GM23338 (cell line): ENCODE data around the gene ALB. TPM values are rescaled to one million over a fixed set of nuclear protein-coding genes. Genes with fewer than 3 reads are reported as not detected.

ENCODE experiments used
- ATAC-seq: fragments of 200-7000 bp; cut with Tn5 transposase; 3 replicates; pipeline ENCODE4 v1.9.1; 2020
- DNase-seq: peaks from one replicate; pipeline ENCODE4 v3.0.0-alpha.2; 2015; ENCODE audit warnings: low spot score
- H2AFZ ChIP-seq: fragments of 200-600 bp; sonication (generic); 2 replicates; pipeline ENCODE4 v1.8.0; 2016; ENCODE audit warnings: antibody characterized with exemption, mild to moderate bottlenecking, moderate library complexity
- H3F3A ChIP-seq: fragments of 200-600 bp; sonication (generic); replicated peaks from 2 replicates; pipeline ENCODE4 v1.8.0; 2017; ENCODE audit warnings: antibody characterized with exemption, mixed run types, low read depth
- H3K27ac ChIP-seq: fragments of 200-600 bp; sonication (generic); 2 replicates; pipeline ENCODE4 v1.6.1; 2016; ENCODE audit warnings: low read depth
- H3K27me3 ChIP-seq: fragments of 200-600 bp; sonication (generic); 2 replicates; pipeline ENCODE4 v1.8.0; 2016; ENCODE audit warnings: mild to moderate bottlenecking, mixed run types, moderate library complexity; ENCODE audit not compliant: insufficient read depth
- H3K36me3 ChIP-seq: fragments of 200-600 bp; sonication (generic); 2 replicates; pipeline ENCODE4 v1.8.0; 2016; ENCODE audit warnings: mild to moderate bottlenecking; ENCODE audit not compliant: insufficient read depth
- H3K4me1 ChIP-seq: fragments of 200-600 bp; sonication (generic); 2 replicates; pipeline ENCODE4 v1.8.0; 2016; ENCODE audit warnings: mild to moderate bottlenecking, moderate library complexity; ENCODE audit not compliant: insufficient read depth
- H3K4me2 ChIP-seq: fragments of 200-600 bp; sonication (generic); 2 replicates; pipeline ENCODE4 v1.7.1; 2017; ENCODE audit warnings: mixed run types
- H3K4me3 ChIP-seq: fragments of 200-600 bp; sonication (generic); 2 replicates; pipeline ENCODE4 v1.6.1; 2016; ENCODE audit warnings: mixed run types
- H3K79me2 ChIP-seq: fragments of 200-600 bp; sonication (generic); replicated peaks from 2 replicates; pipeline ENCODE4 v1.8.0; 2017; ENCODE audit warnings: mild to moderate bottlenecking; ENCODE audit not compliant: insufficient read depth
- H3K9me2 ChIP-seq: fragments of 200-600 bp; sonication (generic); 2 replicates; pipeline ENCODE4 v1.8.0; 2017; ENCODE audit not compliant: insufficient read depth
- H4K20me1 ChIP-seq: fragments of 200-600 bp; sonication (generic); replicated peaks from 2 replicates; pipeline ENCODE4 v1.8.0; 2017; ENCODE audit warnings: mild to moderate bottlenecking; ENCODE audit not compliant: insufficient read depth
- H3K27ac Mint-ChIP-seq: 2 replicates; pipeline ENCODE4 v1.8.0; 2020; ENCODE audit warnings: inconsistent platforms, mild to moderate bottlenecking, moderate library complexity, mixed read lengths
- H3K27me3 Mint-ChIP-seq: 3 replicates; pipeline ENCODE4 v1.8.0; 2022; ENCODE audit warnings: low read depth, mild to moderate bottlenecking, moderate library complexity, mixed read lengths, inconsistent platforms; ENCODE audit not compliant: insufficient read depth, poor library complexity
- H3K36me3 Mint-ChIP-seq: 3 replicates; pipeline ENCODE4 v1.8.0; 2021; ENCODE audit warnings: low read depth, mild to moderate bottlenecking, inconsistent platforms, moderate library complexity, mixed read lengths
- H3K4me1 Mint-ChIP-seq: 3 replicates; pipeline ENCODE4 v1.8.0; 2020; ENCODE audit warnings: mild to moderate bottlenecking, inconsistent platforms, mixed read lengths
- H3K4me3 Mint-ChIP-seq: 3 replicates; pipeline ENCODE4 v1.8.0; 2021; ENCODE audit warnings: moderate library complexity, mild to moderate bottlenecking, inconsistent platforms, mixed read lengths
- H3K9me3 Mint-ChIP-seq: 3 replicates; pipeline ENCODE4 v1.8.0; 2020; ENCODE audit warnings: moderate library complexity, mild to moderate bottlenecking, inconsistent platforms, mixed read lengths
- CREB1 ChIP-seq: fragments of 250-450 bp; sonication (Bioruptor Pico); IDR thresholded peaks from 2 replicates; pipeline ENCODE4 v1.5.0; 2020; ENCODE audit warnings: low read depth, mild to moderate bottlenecking, moderate library complexity
- EZH2phosphoT487 ChIP-seq: fragments of 200-600 bp; sonication (generic); IDR thresholded peaks from one replicate; pipeline ENCODE4 v1.8.1; 2018; ENCODE audit warnings: antibody characterized with exemption; ENCODE audit not compliant: unreplicated experiment
- NANOG ChIP-seq: IDR thresholded peaks from 2 replicates; pipeline ENCODE4 v1.6.1; 2016; ENCODE audit warnings: antibody characterized with exemption, borderline replicate concordance
- STAT1 ChIP-seq: IDR thresholded peaks from one replicate; pipeline ENCODE4 v1.6.1; 2016; ENCODE audit warnings: antibody characterized with exemption; ENCODE audit not compliant: unreplicated experiment
- polyA plus RNA-seq: library from polyadenylated mRNA; unstranded; fragments of >200 nt; fragmentation: Nextera tagmentation; extraction: Ambion mirVana; gene quantifications from 2 replicates; pipeline ENCODE4 v1.2.1, GENCODE V29; 2016
- total RNA-seq: library from RNA; depleted of rRNA; stranded (reverse); fragments of >200 nt; shearing (Covaris generic); gene quantifications from 2 replicates; pipeline ENCODE4 v1.2.3, GENCODE V29; 2014
- TF ChIP-seq, protein P1 (sequence below): fragments of 250-450 bp; sonication (Bioruptor Pico); IDR thresholded peaks from 2 replicates; pipeline ENCODE4 v1.5.0; 2020; ENCODE audit warnings: mild to moderate bottlenecking, moderate library complexity
- TF ChIP-seq, protein P2 (sequence below), 2 experiments: fragments of 200-600 bp in 1 of 2; sonication (generic) in 1 of 2; conservative IDR thresholded peaks; 2 replicates each; pipeline versions ENCODE4 v1.5.1 to v1.6.1; 2016 to 2017; ENCODE audit warnings: antibody characterized with exemption in 2 of 2, low read depth in 2 of 2, mild to moderate bottlenecking in 2 of 2, moderate library complexity in 1 of 2

Gene ALB
- total and polyA plus RNA-seq, 2 experiments from 2014 or later: not detected

DNA sequence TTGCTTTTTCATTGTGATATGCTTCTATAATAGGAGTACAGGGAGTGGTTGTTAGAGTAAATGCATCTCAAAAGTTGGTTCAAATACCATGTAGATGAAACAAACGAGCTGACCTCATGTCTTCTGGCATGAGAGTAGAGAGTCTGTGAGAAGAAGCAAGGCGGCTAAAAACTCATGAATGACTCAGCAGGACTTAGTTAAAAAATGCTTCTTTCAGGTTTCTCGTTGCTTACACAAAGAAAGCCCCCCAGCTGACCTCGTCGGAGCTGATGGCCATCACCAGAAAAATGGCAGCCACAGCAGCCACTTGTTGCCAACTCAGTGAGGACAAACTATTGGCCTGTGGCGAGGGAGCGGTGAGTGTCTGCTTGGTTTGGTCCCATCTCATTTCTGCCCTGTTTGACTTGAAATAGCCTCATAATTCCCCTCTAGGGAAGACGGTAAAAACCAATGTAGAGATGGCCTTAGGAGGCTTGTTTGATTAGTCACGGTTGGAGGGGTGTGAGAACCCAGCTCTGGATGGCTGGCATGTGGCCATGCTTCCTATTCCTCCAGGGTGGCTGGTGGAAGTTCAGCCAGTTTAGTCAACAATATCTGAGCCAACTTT is 46.4 kb downstream of the ALB start:
- peak overlapping the region; percentile 76 for H3K27ac Mint-ChIP-seq
- Histone ChIP-seq H3K9me2 (no peaks in the 10 kb centered on the region), H3K36me3 (no peaks in the 10 kb centered on the region), H4K20me1 (no peaks in the 10 kb centered on the region), H3K27ac (0 out of 2 replicates have a peak overlapping the region, but pooled peaks have one; percentile 17), H2AFZ (peak overlapping the region; percentile 12; the same call in 1 of the 2 replicates), H3K27me3 (no peaks in the 10 kb centered on the region), H3K79me2 (no peaks in the 10 kb centered on the region), H3K4me1 (peaks cover 52% of the 10 kb centered on the region), H3F3A (no peaks in the 10 kb centered on the region), H3K4me2 (peak overlapping the region; percentile 24; the same call in 1 of the 2 replicates), H3K4me3 (no peak overlapping the region)
- no peaks in the 10 kb centered on the region for H3K9me3 Mint-ChIP-seq
- ATAC-seq: peak; percentile 26
- no peak for TF ChIP-seq EZH2phosphoT487
- TF ChIP-seq, protein P1, sequence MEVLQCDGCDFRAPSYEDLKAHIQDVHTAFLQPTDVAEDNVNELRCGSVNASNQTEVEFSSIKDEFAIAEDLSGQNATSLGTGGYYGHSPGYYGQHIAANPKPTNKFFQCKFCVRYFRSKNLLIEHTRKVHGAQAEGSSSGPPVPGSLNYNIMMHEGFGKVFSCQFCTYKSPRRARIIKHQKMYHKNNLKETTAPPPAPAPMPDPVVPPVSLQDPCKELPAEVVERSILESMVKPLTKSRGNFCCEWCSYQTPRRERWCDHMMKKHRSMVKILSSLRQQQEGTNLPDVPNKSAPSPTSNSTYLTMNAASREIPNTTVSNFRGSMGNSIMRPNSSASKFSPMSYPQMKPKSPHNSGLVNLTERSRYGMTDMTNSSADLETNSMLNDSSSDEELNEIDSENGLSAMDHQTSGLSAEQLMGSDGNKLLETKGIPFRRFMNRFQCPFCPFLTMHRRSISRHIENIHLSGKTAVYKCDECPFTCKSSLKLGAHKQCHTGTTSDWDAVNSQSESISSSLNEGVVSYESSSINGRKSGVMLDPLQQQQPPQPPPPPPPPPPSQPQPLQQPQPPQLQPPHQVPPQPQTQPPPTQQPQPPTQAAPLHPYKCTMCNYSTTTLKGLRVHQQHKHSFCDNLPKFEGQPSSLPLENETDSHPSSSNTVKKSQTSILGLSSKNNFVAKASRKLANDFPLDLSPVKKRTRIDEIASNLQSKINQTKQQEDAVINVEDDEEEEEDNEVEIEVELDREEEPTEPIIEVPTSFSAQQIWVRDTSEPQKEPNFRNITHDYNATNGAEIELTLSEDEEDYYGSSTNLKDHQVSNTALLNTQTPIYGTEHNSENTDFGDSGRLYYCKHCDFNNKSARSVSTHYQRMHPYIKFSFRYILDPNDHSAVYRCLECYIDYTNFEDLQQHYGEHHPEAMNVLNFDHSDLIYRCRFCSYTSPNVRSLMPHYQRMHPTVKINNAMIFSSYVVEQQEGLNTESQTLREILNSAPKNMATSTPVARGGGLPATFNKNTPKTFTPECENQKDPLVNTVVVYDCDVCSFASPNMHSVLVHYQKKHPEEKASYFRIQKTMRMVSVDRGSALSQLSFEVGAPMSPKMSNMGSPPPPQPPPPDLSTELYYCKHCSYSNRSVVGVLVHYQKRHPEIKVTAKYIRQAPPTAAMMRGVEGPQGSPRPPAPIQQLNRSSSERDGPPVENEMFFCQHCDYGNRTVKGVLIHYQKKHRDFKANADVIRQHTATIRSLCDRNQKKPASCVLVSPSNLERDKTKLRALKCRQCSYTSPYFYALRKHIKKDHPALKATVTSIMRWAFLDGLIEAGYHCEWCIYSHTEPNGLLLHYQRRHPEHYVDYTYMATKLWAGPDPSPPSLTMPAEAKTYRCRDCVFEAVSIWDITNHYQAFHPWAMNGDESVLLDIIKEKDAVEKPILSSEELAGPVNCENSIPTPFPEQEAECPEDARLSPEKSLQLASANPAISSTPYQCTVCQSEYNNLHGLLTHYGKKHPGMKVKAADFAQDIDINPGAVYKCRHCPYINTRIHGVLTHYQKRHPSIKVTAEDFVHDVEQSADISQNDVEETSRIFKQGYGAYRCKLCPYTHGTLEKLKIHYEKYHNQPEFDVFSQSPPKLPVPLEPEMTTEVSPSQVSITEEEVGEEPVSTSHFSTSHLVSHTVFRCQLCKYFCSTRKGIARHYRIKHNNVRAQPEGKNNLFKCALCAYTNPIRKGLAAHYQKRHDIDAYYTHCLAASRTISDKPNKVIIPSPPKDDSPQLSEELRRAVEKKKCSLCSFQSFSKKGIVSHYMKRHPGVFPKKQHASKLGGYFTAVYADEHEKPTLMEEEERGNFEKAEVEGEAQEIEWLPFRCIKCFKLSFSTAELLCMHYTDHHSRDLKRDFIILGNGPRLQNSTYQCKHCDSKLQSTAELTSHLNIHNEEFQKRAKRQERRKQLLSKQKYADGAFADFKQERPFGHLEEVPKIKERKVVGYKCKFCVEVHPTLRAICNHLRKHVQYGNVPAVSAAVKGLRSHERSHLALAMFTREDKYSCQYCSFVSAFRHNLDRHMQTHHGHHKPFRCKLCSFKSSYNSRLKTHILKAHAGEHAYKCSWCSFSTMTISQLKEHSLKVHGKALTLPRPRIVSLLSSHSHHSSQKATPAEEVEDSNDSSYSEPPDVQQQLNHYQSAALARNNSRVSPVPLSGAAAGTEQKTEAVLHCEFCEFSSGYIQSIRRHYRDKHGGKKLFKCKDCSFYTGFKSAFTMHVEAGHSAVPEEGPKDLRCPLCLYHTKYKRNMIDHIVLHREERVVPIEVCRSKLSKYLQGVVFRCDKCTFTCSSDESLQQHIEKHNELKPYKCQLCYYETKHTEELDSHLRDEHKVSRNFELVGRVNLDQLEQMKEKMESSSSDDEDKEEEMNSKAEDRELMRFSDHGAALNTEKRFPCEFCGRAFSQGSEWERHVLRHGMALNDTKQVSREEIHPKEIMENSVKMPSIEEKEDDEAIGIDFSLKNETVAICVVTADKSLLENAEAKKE: 0 out of 2 replicates have a peak, but pooled peaks have one; percentile 37
- TF ChIP-seq, protein P2, sequence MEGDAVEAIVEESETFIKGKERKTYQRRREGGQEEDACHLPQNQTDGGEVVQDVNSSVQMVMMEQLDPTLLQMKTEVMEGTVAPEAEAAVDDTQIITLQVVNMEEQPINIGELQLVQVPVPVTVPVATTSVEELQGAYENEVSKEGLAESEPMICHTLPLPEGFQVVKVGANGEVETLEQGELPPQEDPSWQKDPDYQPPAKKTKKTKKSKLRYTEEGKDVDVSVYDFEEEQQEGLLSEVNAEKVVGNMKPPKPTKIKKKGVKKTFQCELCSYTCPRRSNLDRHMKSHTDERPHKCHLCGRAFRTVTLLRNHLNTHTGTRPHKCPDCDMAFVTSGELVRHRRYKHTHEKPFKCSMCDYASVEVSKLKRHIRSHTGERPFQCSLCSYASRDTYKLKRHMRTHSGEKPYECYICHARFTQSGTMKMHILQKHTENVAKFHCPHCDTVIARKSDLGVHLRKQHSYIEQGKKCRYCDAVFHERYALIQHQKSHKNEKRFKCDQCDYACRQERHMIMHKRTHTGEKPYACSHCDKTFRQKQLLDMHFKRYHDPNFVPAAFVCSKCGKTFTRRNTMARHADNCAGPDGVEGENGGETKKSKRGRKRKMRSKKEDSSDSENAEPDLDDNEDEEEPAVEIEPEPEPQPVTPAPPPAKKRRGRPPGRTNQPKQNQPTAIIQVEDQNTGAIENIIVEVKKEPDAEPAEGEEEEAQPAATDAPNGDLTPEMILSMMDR (conservative IDR thresholded peaks at IDR 0.05; ENCODE audit: low read depth in 2 of 2): no peak
- TF ChIP-seq NANOG: no peak
- no peak for TF ChIP-seq CREB1 (CRISPR knock-in tag)
- TF ChIP-seq STAT1: no peak
- H3K4me3 Mint-ChIP-seq: no peak overlapping the region; the same call in 2 of the 3 replicates
- peaks cover 9% of the 10 kb centered on the region for H3K27me3 Mint-ChIP-seq
- peak; percentile 47 for DNase-seq
- H3K36me3 Mint-ChIP-seq: no peaks in the 10 kb centered on the region
- peaks cover 61% of the 10 kb centered on the region for H3K4me1 Mint-ChIP-seq
